Pancreas (tissue), 10 donors: Measurements from ENCODE around the gene MAJIN. TPM values are rescaled to one million over a fixed set of nuclear protein-coding genes. Genes with fewer than 3 reads are reported as not detected.

Source experiments
- ATAC-seq, 4 donors: fragments of 200-7000 bp; cut with Tn5 transposase; one replicate each; pipeline versions ENCODE4 v1.8.0 to v1.9.1; 2020; ENCODE audit warnings: mild to moderate bottlenecking in 4 of 4, moderate library complexity in 4 of 4
- DNase-seq, 6 donors: peaks; one replicate each; pipeline ENCODE4 v3.0.0-alpha.2; 2020
- FAIRE-seq: peaks from 2 replicates; lab custom pipeline; 2012; peaks lifted over from hg19 to GRCh38; lab: Jason Lieb, UNC
- H3K27ac ChIP-seq, 4 donors: fragments of 200-600 bp; sonication (generic); 1 replicate in 3 of 4; 2 replicates in 1 of 4; pipeline versions ENCODE4 v1.5.0 to v1.8.0; 2020
- H3K27me3 ChIP-seq, 4 donors: fragments of 200-600 bp; one replicate each; pipeline ENCODE4 v1.8.0; 2021
- H3K36me3 ChIP-seq, 3 donors: fragments of 200-600 bp; sonication (generic) in 1 of 3; one replicate each; pipeline versions ENCODE4 v1.5.0 to v1.8.0; 2020 to 2021
- H3K4me1 ChIP-seq, 3 donors: fragments of 200-600 bp; one replicate each; pipeline ENCODE4 v1.8.0; 2021
- H3K4me3 ChIP-seq, 4 donors: fragments of 200-600 bp; sonication (generic) in 2 of 4; one replicate each; pipeline versions ENCODE4 v1.5.0 to v1.8.0; 2020 to 2021
- H3K9me3 ChIP-seq, 4 donors: fragments of 200-600 bp; one replicate each; pipeline ENCODE4 v1.8.0; 2021
- CTCF ChIP-seq, 4 donors: fragments of 200-600 bp; sonication (generic) in 3 of 4; IDR thresholded peaks; one replicate each; pipeline versions ENCODE4 v1.5.0 to v1.8.0; 2021; ENCODE audit warnings: antibody characterized with exemption in 4 of 4
- WGBS, 2 donors: extraction: QIAGEN DNeasy Blood & Tissue Kit; methylation state at CpG; one replicate each; pipeline ENCODE4 v1.1.7; 2013; 5-methylcytosine and 5-hydroxymethylcytosine counted together
- intact Hi-C, 3 donors: fragments of 100-400 bp; cut with DNase I; formaldehyde crosslinking; loops; one replicate each; pipeline versions ENCODE4 v1.11.1 to v1.14.2; 2022
- polyA plus RNA-seq, 2 donors: library from polyadenylated mRNA; stranded (reverse); fragments of 200-250 nt; gene quantifications; one replicate each; pipeline ENCODE4 v1.2.3, GENCODE V29; 2013
- total RNA-seq, 6 donors: library from RNA; stranded (reverse); fragmentation: NEBNext Ultra II Directional in 4 of 6; extraction: Animal tissue kit (Norgen Biotek cat#: 25700) in 4 of 6; gene quantifications; one replicate each; pipeline versions ENCODE4 v1.2.1 to v1.2.4, GENCODE V29; 2021 to 2023
- donor health status: healthy with polysubstance abuse.
- donor health status: DM: no; HTN: no; CAD: no; lungs with moderate emphysema.
- donor health status: DM: no; HTN: no; CAD: no.
- donor health status: control.
- donor health status: control.
- donor health status: Bipolar disorder and iron deficiency.
- donor health status: DM: yes; HTN: yes; CAD: no.
- donor health status: DM: no; HTN: no; CAD: no.
- donor health status: DM: no; HTN: no; CAD: no.
- donor health status: DM: yes; HTN: yes; CAD: no.

Gene MAJIN
- total and polyA plus RNA-seq, 8 donors, result 0.14 to 0.47 (median 0.26) TPM; not detected in 3

GRCh38 chr11:64903291-64903833, 68.5 kb downstream of the MAJIN start:
- Histone ChIP-seq H3K27ac (no peak overlapping the region), H3K36me3 (peaks cover 11 to 50% (median 33%) of the 10 kb centered on the region in 3 donors), H3K4me1 (no peaks in the 10 kb centered on the region), H3K9me3 (no peaks in the 10 kb centered on the region), H3K4me3 (no peak overlapping the region), H3K27me3 (no peaks in the 10 kb centered on the region)
- no peak for TF ChIP-seq CTCF (IDR thresholded peaks at IDR 0.05)
- ATAC-seq, result no peak
- DNase-seq, result peak in 1 of 6 donors; percentile 58
- FAIRE-seq, result no peak
- WGBS, 2 donors, result 92% methylated on average over 23 of the region's 23 CpGs
- intact Hi-C loops, result no loop called here

GRCh38 chr11:64902102-64902900, 69.6 kb downstream of the MAJIN start:
- no peak for FAIRE-seq
- Histone ChIP-seq H3K9me3 (no peaks in the 10 kb centered on the region), H3K36me3 (peaks cover 12 to 44% (median 33%) of the 10 kb centered on the region in 3 donors), H3K4me3 (no peak overlapping the region), H3K27me3 (no peaks in the 10 kb centered on the region), H3K4me1 (no peaks in the 10 kb centered on the region), H3K27ac (no peak overlapping the region)
- no peak for ATAC-seq
- intact Hi-C loops, result no loop called here
- WGBS, 2 donors, result 89 to 92% methylated on average over 30 of the region's 30 CpGs
- DNase-seq, result peak in 2 of 6 donors; percentile 30 to 74
- no peak for TF ChIP-seq CTCF (IDR thresholded peaks at IDR 0.05)

GRCh38 chr11:64900774-64901173, 71.1 kb downstream of the MAJIN start:
- intact Hi-C loops, result no loop called here
- Histone ChIP-seq H3K36me3 (peaks cover 6 to 40% (median 26%) of the 10 kb centered on the region in 3 donors), H3K4me1 (no peaks in the 10 kb centered on the region), H3K4me3 (no peak overlapping the region), H3K9me3 (no peaks in the 10 kb centered on the region), H3K27me3 (no peaks in the 10 kb centered on the region), H3K27ac (no peak overlapping the region)
- FAIRE-seq (no peak), ATAC-seq (no peak), DNase-seq (peak in 1 of 6 donors; percentile 53)
- no peak for TF ChIP-seq CTCF (IDR thresholded peaks at IDR 0.05)
- WGBS, 2 donors, result 95% methylated on average over 17 of the region's 17 CpGs

- 87 to 88% methylated on average over 14 of the region's 14 CpGs for WGBS, 2 donors
- H3K4me1 ChIP-seq, result no peaks in the 10 kb centered on the region
- FAIRE-seq (no peak), ATAC-seq (peak in 3 of 4 donors; percentile 49 to 55 (median 54)), DNase-seq (peak in 2 of 6 donors; percentile 31 to 46)
- H3K9me3 ChIP-seq, result no peaks in the 10 kb centered on the region
- H3K36me3 ChIP-seq, result peaks cover 5 to 35% (median 21%) of the 10 kb centered on the region in 3 donors
- no peak for TF ChIP-seq CTCF (IDR thresholded peaks at IDR 0.05)
- no peak overlapping the region for H3K27ac ChIP-seq
- intact Hi-C loops, result no loop called here
- H3K4me3 ChIP-seq, result no peak overlapping the region
- no peaks in the 10 kb centered on the region for H3K27me3 ChIP-seq
Observed at GRCh38 chr11:64900263-64900678, 71.6 kb downstream of the MAJIN start.
